H1 (cell line): ENCODE results near the gene RIBC1. TPM values are rescaled to one million over a fixed set of nuclear protein-coding genes. Genes with fewer than 3 reads are reported as not detected.

ENCODE experiments used
- CTCF ChIA-PET: fragments of 300-600 bp; sonication (Branson Sonifier 250); formaldehyde crosslinking; loops from one replicate; lab custom pipeline; 2021; ENCODE audit not compliant: partially characterized antibody; lab: Charles Lee
- POLR2A ChIA-PET: fragments of 300-600 bp; sonication (Branson Sonifier 250); formaldehyde crosslinking; loops from one replicate; lab custom pipeline; 2021; ENCODE audit warnings: inconsistent platforms; ENCODE audit not compliant: partially characterized antibody; lab: Charles Lee
- DNase-seq, 2 experiments: peaks; one replicate each; pipeline versions ENCODE4 v3.0.0 to v3.0.0-alpha.2; 2010 to 2022; ENCODE audit warnings: low spot score in 2 of 2, low read depth in 1 of 2, mixed read lengths in 1 of 2
- FAIRE-seq: peaks from 2 replicates; lab custom pipeline; 2011; peaks lifted over from hg19 to GRCh38; lab: Jason Lieb, UNC
- H2AFZ ChIP-seq: 2 replicates; pipeline ENCODE4 v1.8.1; 2012; ENCODE audit warnings: low read length, inconsistent platforms
- H2AK5ac ChIP-seq: 2 replicates; pipeline ENCODE4 v1.6.1; 2013; ENCODE audit warnings: low read depth, low read length
- H2BK120ac ChIP-seq: replicated peaks from 2 replicates; pipeline ENCODE3; 2013; ENCODE audit warnings: low read depth, low read length, inconsistent platforms
- H2BK12ac ChIP-seq: 2 replicates; pipeline ENCODE4 v1.6.1; 2013; ENCODE audit warnings: low read depth, low read length
- H2BK15ac ChIP-seq: 2 replicates; pipeline ENCODE4 v1.6.1; 2013; ENCODE audit warnings: low read length
- H2BK20ac ChIP-seq: 2 replicates; pipeline ENCODE4 v1.6.1; 2013; ENCODE audit warnings: low read length
- H2BK5ac ChIP-seq: 2 replicates; pipeline ENCODE4 v1.6.1; 2013; ENCODE audit warnings: low read depth, low read length
- H3K14ac ChIP-seq: 2 replicates; pipeline ENCODE4 v1.6.1; 2013; ENCODE audit warnings: inconsistent platforms; ENCODE audit not compliant: insufficient read length
- H3K18ac ChIP-seq: 2 replicates; pipeline ENCODE4 v1.6.1; 2013; ENCODE audit warnings: low read length; ENCODE audit errors: extremely low read depth
- H3K23ac ChIP-seq: 2 replicates; pipeline ENCODE4 v1.6.1; 2013; ENCODE audit warnings: inconsistent platforms; ENCODE audit not compliant: insufficient read length
- H3K23me2 ChIP-seq: 2 replicates; pipeline ENCODE4 v1.6.1; 2013; ENCODE audit warnings: low read depth, low read length
- H3K27ac ChIP-seq: 2 replicates; pipeline ENCODE4 v1.6.1; 2011; ENCODE audit warnings: low read depth, low read length, inconsistent platforms
- H3K27me3 ChIP-seq, 4 experiments: replicated peaks in 1 of 4; 1 replicate in 1 of 4; 2 replicates in 3 of 4; pipeline versions ENCODE4 v1.6.1 to v1.8.1; 2011 to 2013; ENCODE audit warnings: low read length in 3 of 4, mild to moderate bottlenecking in 3 of 4, inconsistent platforms in 2 of 4, mixed read lengths in 2 of 4, moderate library complexity in 1 of 4; ENCODE audit not compliant: control insufficient read depth in 3 of 4, insufficient read depth in 3 of 4; ENCODE audit errors: extremely low read depth in 1 of 4
- H3K36me3 ChIP-seq, 4 experiments: 2 replicates each; pipeline versions ENCODE4 v1.6.1 to v1.8.1; 2011 to 2013; ENCODE audit warnings: mild to moderate bottlenecking in 4 of 4, low read length in 3 of 4, moderate library complexity in 2 of 4, control low read depth in 1 of 4, inconsistent platforms in 1 of 4; ENCODE audit not compliant: insufficient read depth in 4 of 4, control insufficient read depth in 2 of 4
- H3K4ac ChIP-seq: replicated peaks from 2 replicates; pipeline ENCODE3; 2013; ENCODE audit warnings: low read length, low read depth, mixed read lengths, inconsistent platforms; ENCODE audit not compliant: insufficient read length
- H3K4me1 ChIP-seq, 4 experiments: replicated peaks in 1 of 4; 1 replicate in 1 of 4; 2 replicates in 3 of 4; pipeline versions ENCODE4 v1.6.1 to v1.8.1; 2011 to 2013; ENCODE audit warnings: low read length in 3 of 4, inconsistent platforms in 2 of 4, mixed read lengths in 1 of 4; ENCODE audit not compliant: insufficient read depth in 4 of 4, control insufficient read depth in 3 of 4
- H3K4me2 ChIP-seq, 2 experiments: 2 replicates each; pipeline versions ENCODE4 v1.6.1 to v1.8.1; 2011 to 2013; ENCODE audit warnings: low read depth in 2 of 2, low read length in 2 of 2, control low read depth in 1 of 2, inconsistent platforms in 1 of 2, mild to moderate bottlenecking in 1 of 2; ENCODE audit not compliant: insufficient read depth in 1 of 2
- H3K4me3 ChIP-seq, 4 experiments: fragments of 200-600, 300-600 bp in 1 of 4; sonication (generic), shearing (Covaris generic), sonication (Bioruptor Twin) in 1 of 4; 2 replicates each; pipeline versions ENCODE4 v1.5.1 to v1.8.1; 2011 to 2016; ENCODE audit warnings: low read length in 4 of 4, low read depth in 3 of 4, control low read depth in 2 of 4, inconsistent platforms in 2 of 4, mild to moderate bottlenecking in 2 of 4, mixed read lengths in 1 of 4, moderate library complexity in 1 of 4; ENCODE audit not compliant: insufficient read depth in 2 of 4; ENCODE audit errors: extremely low read depth in 1 of 4
- H3K56ac ChIP-seq: replicated peaks from 2 replicates; pipeline ENCODE3; 2013; ENCODE audit warnings: low read depth, mild to moderate bottlenecking, mixed read lengths, low read length, inconsistent platforms; ENCODE audit not compliant: insufficient read length
- H3K79me1 ChIP-seq: 2 replicates; pipeline ENCODE4 v1.6.1; 2013; ENCODE audit warnings: low read depth, low read length, control low read depth
- H3K79me2 ChIP-seq, 2 experiments: 2 replicates each; pipeline versions ENCODE4 v1.6.1 to v1.8.1; 2012 to 2013; ENCODE audit warnings: low read length in 2 of 2, mild to moderate bottlenecking in 2 of 2, inconsistent platforms in 1 of 2; ENCODE audit not compliant: insufficient read depth in 2 of 2, control insufficient read depth in 1 of 2
- H3K9ac ChIP-seq, 4 experiments: replicated peaks in 1 of 4; 1 replicate in 1 of 4; 2 replicates in 3 of 4; pipeline versions ENCODE4 v1.6.1 to v1.8.1; 2011 to 2013; ENCODE audit warnings: low read depth in 3 of 4, low read length in 3 of 4, control low read depth in 2 of 4, mild to moderate bottlenecking in 2 of 4, moderate library complexity in 2 of 4, inconsistent platforms in 1 of 4; ENCODE audit errors: extremely low read depth in 1 of 4
- H3K9me3 ChIP-seq, 2 experiments: 2 replicates each; pipeline versions ENCODE4 v1.6.1 to v1.8.1; 2012 to 2013; ENCODE audit warnings: mild to moderate bottlenecking in 2 of 2, moderate library complexity in 2 of 2, control low read depth in 1 of 2, inconsistent platforms in 1 of 2, low read depth in 1 of 2, low read length in 1 of 2, mixed read lengths in 1 of 2; ENCODE audit not compliant: insufficient read depth in 2 of 2
- H4K20me1 ChIP-seq, 2 experiments: replicated peaks in 1 of 2; 2 replicates each; pipeline versions ENCODE3 to v1.8.1; 2011 to 2013; ENCODE audit warnings: inconsistent platforms in 2 of 2, low read length in 2 of 2, mild to moderate bottlenecking in 1 of 2; ENCODE audit not compliant: insufficient read depth in 2 of 2, control insufficient read depth in 1 of 2
- H4K5ac ChIP-seq: 2 replicates; pipeline ENCODE4 v1.6.1; 2013; ENCODE audit warnings: low read length, low read depth, mixed read lengths, inconsistent platforms; ENCODE audit not compliant: insufficient read length
- H4K8ac ChIP-seq: 2 replicates; pipeline ENCODE4 v1.8.0; 2013; ENCODE audit warnings: mild to moderate bottlenecking, moderate library complexity, low read length, inconsistent platforms; ENCODE audit not compliant: insufficient read depth; ENCODE audit errors: extremely low read depth
- H4K91ac ChIP-seq: replicated peaks from 2 replicates; pipeline ENCODE3; 2013; ENCODE audit warnings: low read length, mixed read lengths, inconsistent platforms; ENCODE audit not compliant: insufficient read length
- RXRA ChIP-seq: IDR thresholded peaks from 2 replicates; pipeline ENCODE4 v1.6.1; 2011; ENCODE audit warnings: low read depth, mild to moderate bottlenecking, low read length, moderate library complexity; ENCODE audit not compliant: insufficient read depth
- YY1 ChIP-seq: IDR thresholded peaks from 2 replicates; pipeline ENCODE4 v1.6.1; 2011; ENCODE audit warnings: low read depth, mild to moderate bottlenecking, low read length
- WGBS, 2 experiments: shearing (Covaris generic) in 1 of 2; methylation state at CpG; one replicate each; pipeline versions ENCODE4 v1.1.6 to v1.1.7; 2013 to 2015; ENCODE audit warnings: low lambda C conversion rate in 2 of 2, mixed read lengths in 2 of 2, inconsistent platforms in 1 of 2, low coverage in 1 of 2, missing lambda C conversion rate in 1 of 2; ENCODE audit not compliant: insufficient replicate concordance in 2 of 2, insufficient coverage in 1 of 2, insufficient read length in 1 of 2; ENCODE audit errors: extremely low coverage in 1 of 2, missing lambda C conversion rate in 1 of 2; 5-methylcytosine and 5-hydroxymethylcytosine counted together
- polyA plus RNA-seq, 7 experiments: library from polyadenylated mRNA; depleted of rRNA in 3 of 7; stranded (reverse) in 5 of 7; unstranded in 2 of 7; fragments of >200 nt in 5 of 7; fragments of 200-250 nt in 2 of 7; gene quantifications; 1 replicate in 5 of 7; 2 replicates in 1 of 7; 4 replicates in 1 of 7; pipeline versions ENCODE4 v1.2.1 to v1.2.3, GENCODE V29; 2011 to 2013; ENCODE audit warnings: missing spikeins in 2 of 7, mixed read lengths in 2 of 7
- total RNA-seq: library from RNA; stranded (reverse); fragmentation: NEBNext Ultra II Directional; extraction: Animal tissue kit (Norgen Biotek cat#: 25700); gene quantifications from 2 replicates; pipeline ENCODE4 v1.2.1, GENCODE V29; 2021
- TF ChIP-seq, protein P1 (sequence below): IDR thresholded peaks from 2 replicates; pipeline ENCODE4 v1.6.1; 2011; ENCODE audit warnings: low read length, improper control_type of control experiment

RIBC1 gene
- total and polyA plus RNA-seq, 2 of the 8 experiments (the other 6 are each of a cell fraction or from before 2014, with no cell fraction given): 0.41 to 0.97 TPM

DNA sequence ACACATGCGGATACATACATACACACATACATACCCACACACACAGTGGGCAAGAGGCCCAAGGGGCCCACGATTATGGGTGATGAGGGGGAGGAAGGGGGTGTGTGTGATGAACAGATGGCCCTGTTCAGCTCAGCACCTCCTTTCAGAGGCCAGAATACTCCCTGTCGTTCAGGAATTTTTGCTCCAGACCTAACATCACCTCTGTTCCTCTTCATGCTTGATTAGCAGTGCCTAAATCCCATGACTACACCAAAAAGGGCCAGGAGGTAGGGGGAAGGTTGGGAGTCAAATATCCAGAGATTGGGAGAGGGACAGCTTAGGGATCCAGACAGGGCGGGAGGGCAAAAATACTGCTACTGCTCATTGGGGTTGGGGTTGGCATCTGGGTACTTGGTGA is 42.9 kb upstream of the RIBC1 start:
- POLR2A ChIA-PET: interaction anchor here (1.5 kb wide), 1 partner anchor 43 kb away, joined by 4 read pairs; the partner anchor contains the start of gene RIBC1
- peaks cover 8 to 44% (median 33%) of the 10 kb centered on the region in 4 experiments; a peak in 7 of 8 replicates for H3K36me3 ChIP-seq

More for the DNA sequence above, 42.9 kb upstream of the RIBC1 start:
- CTCF ChIA-PET: interaction anchor here (1.0 to 4.6 kb wide), 3 partner anchors 66 to 141 kb away, joined by 3 to 31 read pairs (median 3); no protein-coding TSS in a partner anchor
- DNase-seq (no peak), FAIRE-seq (no peak)
- Histone ChIP-seq H2AFZ (no peak overlapping the region), H3K4me3 (no peak overlapping the region), H2BK5ac (no peak overlapping the region), H3K23me2 (no peaks in the 10 kb centered on the region), H3K27ac (no peak overlapping the region), H3K56ac (no peak overlapping the region), H3K9me3 (no peaks in the 10 kb centered on the region), H3K4me1 (no peaks in the 10 kb centered on the region), H4K8ac (no peak overlapping the region), H2AK5ac (no peak overlapping the region), H2BK120ac (no peak overlapping the region), H4K5ac (no peak overlapping the region), H3K23ac (no peak overlapping the region), H2BK20ac (no peak overlapping the region), H3K9ac (no peak overlapping the region), H2BK15ac (no peak overlapping the region), H2BK12ac (no peak overlapping the region), H3K79me2 (no peaks in the 10 kb centered on the region), H3K4ac (no peak overlapping the region), H3K14ac (no peak overlapping the region), H3K4me2 (no peak overlapping the region), H3K18ac (no peak overlapping the region), H3K27me3 (no peaks in the 10 kb centered on the region), H4K91ac (no peak overlapping the region), H4K20me1 (peaks cover 0 to 1% of the 10 kb centered on the region in 2 experiments), H3K79me1 (no peaks in the 10 kb centered on the region)
- no peak for TF ChIP-seq YY1
- TF ChIP-seq RXRA: no peak
- TF ChIP-seq, protein P1, sequence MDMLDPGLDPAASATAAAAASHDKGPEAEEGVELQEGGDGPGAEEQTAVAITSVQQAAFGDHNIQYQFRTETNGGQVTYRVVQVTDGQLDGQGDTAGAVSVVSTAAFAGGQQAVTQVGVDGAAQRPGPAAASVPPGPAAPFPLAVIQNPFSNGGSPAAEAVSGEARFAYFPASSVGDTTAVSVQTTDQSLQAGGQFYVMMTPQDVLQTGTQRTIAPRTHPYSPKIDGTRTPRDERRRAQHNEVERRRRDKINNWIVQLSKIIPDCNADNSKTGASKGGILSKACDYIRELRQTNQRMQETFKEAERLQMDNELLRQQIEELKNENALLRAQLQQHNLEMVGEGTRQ: no peak
- 94% methylated on average over 4 of the region's 4 CpGs; no CpG with 5 or more reads in 1 of the 2 experiments for WGBS, 2 experiments
